ENCODE results near the gene KIF26B.

The KIF26B gene

DNA sequence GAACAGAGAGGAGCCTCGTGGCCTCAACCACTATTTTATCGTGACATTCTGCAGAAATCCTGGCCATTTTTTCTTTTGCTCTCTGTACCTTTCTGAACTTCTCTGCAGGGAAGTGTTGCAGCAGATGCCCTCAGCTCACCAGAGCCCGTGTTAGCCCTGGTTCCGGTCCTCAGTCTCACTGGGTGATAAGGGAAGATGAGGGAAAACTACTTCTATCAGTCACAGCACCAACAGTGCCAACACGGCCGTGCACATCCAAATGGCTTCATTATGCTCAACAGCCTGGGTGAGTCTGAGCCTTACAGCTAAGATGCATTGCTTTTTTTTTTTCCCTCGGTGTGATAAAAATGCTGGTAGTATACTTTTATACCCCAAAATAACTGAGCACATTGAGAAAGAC is 93.0 kb downstream of the KIF26B start:
- in situ Hi-C loops (cut with HindIII; ENCODE audit: low sequenced_read_pairs) = no loop called here
- TF ChIP-seq, protein P1, sequence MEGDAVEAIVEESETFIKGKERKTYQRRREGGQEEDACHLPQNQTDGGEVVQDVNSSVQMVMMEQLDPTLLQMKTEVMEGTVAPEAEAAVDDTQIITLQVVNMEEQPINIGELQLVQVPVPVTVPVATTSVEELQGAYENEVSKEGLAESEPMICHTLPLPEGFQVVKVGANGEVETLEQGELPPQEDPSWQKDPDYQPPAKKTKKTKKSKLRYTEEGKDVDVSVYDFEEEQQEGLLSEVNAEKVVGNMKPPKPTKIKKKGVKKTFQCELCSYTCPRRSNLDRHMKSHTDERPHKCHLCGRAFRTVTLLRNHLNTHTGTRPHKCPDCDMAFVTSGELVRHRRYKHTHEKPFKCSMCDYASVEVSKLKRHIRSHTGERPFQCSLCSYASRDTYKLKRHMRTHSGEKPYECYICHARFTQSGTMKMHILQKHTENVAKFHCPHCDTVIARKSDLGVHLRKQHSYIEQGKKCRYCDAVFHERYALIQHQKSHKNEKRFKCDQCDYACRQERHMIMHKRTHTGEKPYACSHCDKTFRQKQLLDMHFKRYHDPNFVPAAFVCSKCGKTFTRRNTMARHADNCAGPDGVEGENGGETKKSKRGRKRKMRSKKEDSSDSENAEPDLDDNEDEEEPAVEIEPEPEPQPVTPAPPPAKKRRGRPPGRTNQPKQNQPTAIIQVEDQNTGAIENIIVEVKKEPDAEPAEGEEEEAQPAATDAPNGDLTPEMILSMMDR (IDR thresholded peaks at IDR 0.05; ENCODE audit: low read depth, low read length, missing control alignments) = no peak
- DNase-seq (ENCODE audit: low read depth) = no peak
- H3K4me3 ChIP-seq (ENCODE audit: low read depth, low read length) = no peak overlapping the region

DNA sequence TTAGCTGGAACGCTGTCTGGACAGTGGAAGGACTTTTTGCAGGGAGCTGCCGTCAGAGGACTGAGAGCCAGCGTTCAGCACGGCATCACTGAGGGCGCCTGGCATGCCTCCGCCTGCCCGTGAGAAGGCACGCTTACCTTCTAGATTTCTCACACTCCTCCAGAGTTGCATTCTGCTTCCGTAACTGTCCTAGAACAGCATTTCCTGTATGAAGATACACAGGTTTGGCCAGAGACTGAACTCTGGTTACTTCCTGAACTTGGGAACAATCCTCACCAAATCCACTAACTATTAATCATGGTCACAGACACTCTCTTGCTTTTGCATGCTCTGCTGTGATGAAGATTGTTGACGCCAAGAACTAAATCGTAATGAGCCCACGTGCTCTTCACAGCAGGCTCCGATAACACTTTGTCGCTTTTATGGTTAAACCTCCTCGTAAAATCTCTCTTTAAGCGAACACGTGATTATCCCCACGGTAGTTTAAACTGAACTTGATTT is 93.5 kb downstream of the KIF26B start:
- H3K4me3 ChIP-seq (ENCODE audit: low read depth, low read length) = no peak overlapping the region
- TF ChIP-seq, protein P1 (IDR thresholded peaks at IDR 0.05; ENCODE audit: low read depth, low read length, missing control alignments) = no peak
- in situ Hi-C loops (cut with HindIII; ENCODE audit: low sequenced_read_pairs) = no loop called here
- no peak for DNase-seq (ENCODE audit: low read depth)

DNA sequence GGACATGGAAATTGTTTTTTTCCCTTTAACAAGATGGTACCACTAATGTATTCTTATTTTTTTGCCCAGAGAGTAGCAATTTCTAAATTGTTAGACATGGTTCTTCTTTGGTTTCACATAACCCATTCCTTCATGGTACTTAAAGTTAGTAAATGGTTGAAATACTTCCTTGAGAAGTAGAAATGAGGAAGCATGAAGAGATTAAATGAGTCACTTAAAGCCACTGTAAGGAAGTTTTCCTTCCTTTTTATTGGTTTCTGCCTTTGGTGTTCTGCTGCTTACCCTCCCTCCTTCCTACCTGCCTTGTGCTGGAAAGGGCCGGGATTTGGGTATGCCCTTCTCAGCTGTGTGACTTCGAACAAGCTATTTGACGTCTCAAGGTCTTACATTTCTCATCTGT is 101.0 kb downstream of the KIF26B start:
- TF ChIP-seq, protein P1 (IDR thresholded peaks at IDR 0.05; ENCODE audit: low read depth, low read length, missing control alignments) = no peak
- no peak overlapping the region for H3K4me3 ChIP-seq (ENCODE audit: low read depth, low read length)
- DNase-seq (ENCODE audit: low read depth) = no peak
- in situ Hi-C loops (cut with HindIII; ENCODE audit: low sequenced_read_pairs) = no loop called here

DNA sequence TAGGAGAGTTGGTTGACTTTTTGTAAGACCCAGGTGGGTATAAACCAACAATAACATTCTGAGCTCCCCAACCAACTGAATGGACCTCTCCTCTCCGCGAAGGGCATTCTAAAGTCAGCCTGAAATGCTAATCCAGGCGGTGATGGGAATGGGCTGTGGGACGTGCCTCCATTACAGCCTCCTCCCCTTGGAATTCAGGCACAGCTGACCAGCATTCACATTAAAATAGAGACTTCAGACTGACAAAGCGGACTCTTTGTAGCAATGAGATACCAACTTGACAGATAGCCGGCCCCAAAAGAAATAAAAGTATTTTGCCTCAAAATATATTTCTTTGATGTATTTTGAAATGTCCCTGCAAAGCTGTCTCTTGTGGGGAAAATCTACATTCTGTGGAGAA is 101.7 kb downstream of the KIF26B start:
- in situ Hi-C loops (cut with HindIII; ENCODE audit: low sequenced_read_pairs) = no loop called here
- no peak overlapping the region for H3K4me3 ChIP-seq (ENCODE audit: low read depth, low read length)
- TF ChIP-seq, protein P1 (IDR thresholded peaks at IDR 0.05; ENCODE audit: low read depth, low read length, missing control alignments) = no peak
- DNase-seq (ENCODE audit: low read depth) = no peak

DNA sequence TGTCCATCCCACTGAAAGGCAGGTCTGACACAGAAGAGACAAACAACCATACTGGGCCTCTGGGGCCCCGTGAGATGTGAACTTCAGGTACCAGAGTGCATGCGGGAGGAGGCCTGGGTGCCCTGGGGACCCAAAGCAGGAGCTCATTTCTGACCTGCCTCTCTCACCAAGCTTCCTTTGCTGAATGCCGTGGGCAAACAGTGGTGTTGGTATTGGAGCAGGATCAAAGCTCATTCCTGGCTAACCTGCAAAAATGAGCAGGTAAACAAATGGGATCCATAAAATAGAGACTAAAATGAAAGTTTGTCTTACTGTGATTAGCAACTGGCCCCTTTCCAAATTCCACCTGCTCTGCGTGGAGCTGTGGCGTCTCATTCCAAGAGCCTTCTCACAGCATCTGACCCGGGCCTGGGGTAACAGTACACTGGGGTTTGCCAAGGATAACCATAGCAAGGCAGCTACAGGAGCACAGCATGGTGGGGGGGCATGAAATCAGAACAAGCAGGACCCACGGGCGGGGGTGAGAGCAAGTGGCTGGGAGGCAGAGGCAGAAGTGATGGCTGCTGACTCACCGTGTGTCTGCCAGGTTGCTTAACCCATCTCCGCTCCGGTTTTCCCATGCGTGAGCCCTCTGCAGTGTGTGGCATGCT is 103.6 kb downstream of the KIF26B start:
- H3K4me3 ChIP-seq (ENCODE audit: low read depth, low read length) = no peak overlapping the region
- in situ Hi-C loops (cut with HindIII; ENCODE audit: low sequenced_read_pairs) = no loop called here
- no peak for DNase-seq (ENCODE audit: low read depth)
- TF ChIP-seq, protein P1 (IDR thresholded peaks at IDR 0.05; ENCODE audit: low read depth, low read length, missing control alignments) = no peak

DNA sequence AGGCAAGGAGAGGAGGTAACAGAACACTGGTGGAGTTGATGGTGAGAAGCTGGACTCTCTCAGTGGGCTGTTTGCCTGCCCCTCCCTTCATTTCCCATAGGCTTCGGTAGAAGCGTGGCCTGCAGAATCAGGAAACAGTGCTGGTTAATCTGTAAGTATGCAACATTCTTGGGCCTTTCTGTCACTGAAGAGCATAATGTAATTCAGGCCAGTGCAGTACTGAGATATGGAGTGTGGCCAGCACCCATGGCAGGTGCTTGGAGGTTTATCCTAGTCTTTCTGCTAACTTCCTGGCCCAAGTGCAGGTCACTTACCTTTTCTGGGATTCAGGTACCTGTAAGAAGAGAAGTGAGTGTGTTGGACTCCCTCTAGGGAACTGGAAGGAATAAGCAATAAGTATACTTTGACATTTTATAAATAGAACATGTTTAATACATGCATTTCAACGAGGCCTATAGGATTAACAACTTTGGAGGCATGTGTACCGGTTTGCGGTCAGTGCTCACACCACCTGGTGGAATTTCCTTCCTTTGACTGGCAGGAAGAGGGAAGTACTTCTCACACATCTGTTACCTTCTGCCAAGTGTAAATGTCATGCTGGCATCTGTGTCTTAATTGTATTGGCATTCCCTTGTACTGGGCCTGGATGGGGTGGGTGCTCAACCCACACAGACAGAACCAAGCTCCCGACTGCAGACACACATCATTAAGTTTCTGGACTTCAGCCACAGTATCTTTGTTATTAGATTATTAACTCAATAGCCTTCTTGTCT is 105.5 kb downstream of the KIF26B start:
- in situ Hi-C loops (cut with HindIII; ENCODE audit: low sequenced_read_pairs) = no loop called here
- no peak for DNase-seq (ENCODE audit: low read depth)

More for the DNA sequence above, 105.5 kb downstream of the KIF26B start:
- H3K4me3 ChIP-seq (ENCODE audit: low read depth, low read length) = no peak overlapping the region
- TF ChIP-seq, protein P1 (IDR thresholded peaks at IDR 0.05; ENCODE audit: low read depth, low read length, missing control alignments) = no peak

Measured in astrocyte of the cerebellum (primary cell).